Measurements from ENCODE around the gene FAM83D.

Gene FAM83D

GRCh38 chr20:38941726-38942389, 15.6 kb downstream of the FAM83D start:
- H3K4me3 ChIP-seq (ENCODE audit: low read length) = no peak overlapping the region
- no peak for TF ChIP-seq CTCF (IDR thresholded peaks at IDR 0.05; ENCODE audit: insufficient read depth, low read depth, low read length, missing control alignments)
- DNase-seq (ENCODE audit: low read depth) = no peak

- no peak for TF ChIP-seq CTCF (IDR thresholded peaks at IDR 0.05; ENCODE audit: insufficient read depth, low read depth, low read length, missing control alignments)
- no peak overlapping the region for H3K4me3 ChIP-seq (ENCODE audit: low read length)
- DNase-seq (ENCODE audit: low read depth) = no peak
These were observed 18.8 kb downstream of the FAM83D start for GRCh38 chr20:38945012-38945411.

DNA sequence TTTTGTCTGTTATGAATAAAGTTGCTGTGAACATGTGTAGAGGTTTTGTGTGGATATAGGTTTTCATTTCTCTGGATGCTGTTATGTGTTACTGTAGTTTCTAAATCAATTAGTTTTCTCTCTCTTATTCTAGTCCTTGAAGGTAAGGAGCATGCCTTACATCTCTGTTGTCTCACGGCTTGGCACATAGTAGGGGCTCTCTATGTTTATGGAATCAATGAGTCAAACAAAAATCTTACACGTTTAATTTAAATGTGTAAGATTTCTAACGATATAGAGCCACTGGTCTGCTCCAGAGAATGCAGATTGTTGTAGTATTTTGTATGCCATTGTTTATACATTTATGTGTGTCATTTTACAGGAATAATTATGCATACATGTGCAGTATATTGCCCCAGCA, 20.6 kb downstream of the FAM83D start:
- TF ChIP-seq CTCF (IDR thresholded peaks at IDR 0.05; ENCODE audit: insufficient read depth, low read depth, low read length, missing control alignments) = no peak
- no peak for DNase-seq (ENCODE audit: low read depth)
- H3K4me3 ChIP-seq (ENCODE audit: low read length) = no peak overlapping the region

GRCh38 chr20:38947931-38948362, 21.7 kb downstream of the FAM83D start:
- no peak overlapping the region for H3K4me3 ChIP-seq (ENCODE audit: low read length)
- TF ChIP-seq CTCF (IDR thresholded peaks at IDR 0.05; ENCODE audit: insufficient read depth, low read depth, low read length, missing control alignments) = no peak
- no peak for DNase-seq (ENCODE audit: low read depth)

GRCh38 chr20:38950254-38950653, 24.0 kb downstream of the FAM83D start:
- no peak for TF ChIP-seq CTCF (IDR thresholded peaks at IDR 0.05; ENCODE audit: insufficient read depth, low read depth, low read length, missing control alignments)
- no peak overlapping the region for H3K4me3 ChIP-seq (ENCODE audit: low read length)
- DNase-seq (ENCODE audit: low read depth) = no peak

DNA sequence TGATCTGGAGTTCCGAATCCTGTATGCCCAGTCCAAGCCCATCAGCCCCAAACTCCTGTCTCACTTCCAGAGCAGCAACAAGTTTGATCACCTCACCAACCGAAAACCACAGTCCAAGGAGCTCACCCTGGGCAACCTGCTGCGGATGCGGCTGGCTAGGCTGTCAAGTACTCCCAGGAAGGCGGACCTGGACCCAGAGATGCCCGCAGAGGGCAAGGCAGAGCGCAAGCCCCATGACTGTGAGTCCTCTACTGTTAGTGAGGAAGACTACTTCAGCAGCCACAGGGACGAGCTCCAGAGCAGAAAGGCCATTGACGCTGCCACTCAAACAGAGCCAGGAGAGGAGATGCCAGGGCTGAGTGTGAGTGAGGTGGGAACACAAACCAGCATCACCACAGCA, 25.4 kb downstream of the FAM83D start:
- TF ChIP-seq CTCF (IDR thresholded peaks at IDR 0.05; ENCODE audit: insufficient read depth, low read depth, low read length, missing control alignments) = no peak

DNA sequence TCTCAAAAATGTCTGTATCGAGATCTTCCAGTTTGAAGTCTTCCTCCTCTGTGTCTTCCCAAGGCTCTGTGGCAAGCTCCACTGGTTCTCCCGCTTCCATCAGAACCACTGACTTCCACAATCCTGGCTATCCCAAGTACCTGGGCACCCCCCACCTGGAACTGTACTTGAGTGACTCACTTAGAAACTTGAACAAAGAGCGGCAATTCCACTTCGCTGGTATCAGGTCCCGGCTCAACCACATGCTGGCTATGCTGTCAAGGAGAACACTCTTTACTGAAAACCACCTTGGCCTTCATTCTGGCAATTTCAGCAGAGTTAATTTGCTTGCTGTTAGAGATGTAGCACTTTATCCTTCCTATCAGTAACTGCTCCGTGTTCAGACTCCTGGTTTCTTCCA, 25.9 kb downstream of the FAM83D start:
- DNase-seq (ENCODE audit: low read depth) = no peak
- no peak for TF ChIP-seq CTCF (IDR thresholded peaks at IDR 0.05; ENCODE audit: insufficient read depth, low read depth, low read length, missing control alignments)
- H3K4me3 ChIP-seq (ENCODE audit: low read length) = no peak overlapping the region

More for the DNA sequence above, 25.4 kb downstream of the FAM83D start:
- DNase-seq (ENCODE audit: low read depth) = no peak
- no peak overlapping the region for H3K4me3 ChIP-seq (ENCODE audit: low read length)
